ENCODE measurements around the gene CNOT6.
"Not testable (repeated sequence)": the region's sequence is repeated elsewhere in the genome, so short reads cannot be mapped to it uniquely, and the experiment has no call there.

Gene CNOT6

DNA sequence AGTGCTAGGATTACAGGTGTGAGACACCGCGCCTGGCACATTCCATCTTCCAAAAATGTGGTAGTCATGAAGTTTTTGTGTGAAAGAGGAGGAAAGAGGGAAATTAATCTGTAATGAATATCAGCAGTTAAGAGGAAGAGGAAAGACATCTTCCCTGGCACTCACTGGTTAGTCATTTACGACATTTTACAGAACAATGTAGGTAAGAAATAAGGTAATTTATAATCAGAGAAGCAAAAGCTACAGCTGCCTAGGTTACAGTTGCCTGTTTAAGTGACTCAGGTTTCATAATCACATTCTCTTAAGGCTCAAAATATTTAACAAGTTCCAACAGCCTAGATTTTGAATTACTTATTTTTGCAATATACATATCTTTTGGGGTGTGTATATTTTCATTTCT lies 26.9 kb downstream of the CNOT6 start:
- no peak for DNase-seq

DNA sequence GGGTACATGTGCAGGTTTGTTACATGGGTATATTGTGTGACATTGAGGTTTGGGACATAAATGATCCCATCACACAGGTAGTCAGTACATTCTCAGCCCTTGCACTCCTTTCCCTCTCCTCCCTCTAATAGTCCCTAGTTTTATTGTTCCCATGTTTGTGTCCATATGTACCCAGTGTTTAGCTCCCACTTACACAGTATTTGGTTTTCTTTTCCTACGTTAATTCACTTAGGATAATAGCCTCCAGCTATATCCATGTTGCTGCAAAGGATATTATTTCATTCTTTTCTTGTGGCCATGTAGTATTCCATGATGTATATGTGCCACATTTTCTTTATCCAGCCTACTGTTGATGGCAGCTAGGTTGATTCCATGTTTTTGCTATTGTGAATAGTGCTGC lies 27.4 kb downstream of the CNOT6 start:
- DNase-seq: no peak

DNA sequence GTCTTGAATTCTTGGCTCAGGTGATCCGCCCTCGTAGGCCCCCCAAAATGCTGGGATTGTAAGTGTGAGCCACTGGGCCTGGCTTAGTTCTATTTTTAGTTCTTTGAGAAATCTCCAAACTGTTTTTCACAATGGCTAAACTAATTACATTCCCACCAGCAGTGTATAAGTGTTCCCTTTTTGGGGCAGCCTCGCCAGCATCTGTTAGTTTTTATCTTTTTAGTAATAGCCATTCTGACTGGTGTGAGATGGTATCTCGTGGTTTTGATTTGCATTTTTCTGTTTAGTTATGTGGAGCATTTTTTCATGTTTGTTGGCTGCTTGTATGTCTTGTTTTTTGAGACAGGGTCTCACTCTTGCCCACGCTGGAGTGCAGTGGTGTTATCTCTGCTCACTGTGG lies 28.2 kb downstream of the CNOT6 start:
- no peak for DNase-seq

DNA sequence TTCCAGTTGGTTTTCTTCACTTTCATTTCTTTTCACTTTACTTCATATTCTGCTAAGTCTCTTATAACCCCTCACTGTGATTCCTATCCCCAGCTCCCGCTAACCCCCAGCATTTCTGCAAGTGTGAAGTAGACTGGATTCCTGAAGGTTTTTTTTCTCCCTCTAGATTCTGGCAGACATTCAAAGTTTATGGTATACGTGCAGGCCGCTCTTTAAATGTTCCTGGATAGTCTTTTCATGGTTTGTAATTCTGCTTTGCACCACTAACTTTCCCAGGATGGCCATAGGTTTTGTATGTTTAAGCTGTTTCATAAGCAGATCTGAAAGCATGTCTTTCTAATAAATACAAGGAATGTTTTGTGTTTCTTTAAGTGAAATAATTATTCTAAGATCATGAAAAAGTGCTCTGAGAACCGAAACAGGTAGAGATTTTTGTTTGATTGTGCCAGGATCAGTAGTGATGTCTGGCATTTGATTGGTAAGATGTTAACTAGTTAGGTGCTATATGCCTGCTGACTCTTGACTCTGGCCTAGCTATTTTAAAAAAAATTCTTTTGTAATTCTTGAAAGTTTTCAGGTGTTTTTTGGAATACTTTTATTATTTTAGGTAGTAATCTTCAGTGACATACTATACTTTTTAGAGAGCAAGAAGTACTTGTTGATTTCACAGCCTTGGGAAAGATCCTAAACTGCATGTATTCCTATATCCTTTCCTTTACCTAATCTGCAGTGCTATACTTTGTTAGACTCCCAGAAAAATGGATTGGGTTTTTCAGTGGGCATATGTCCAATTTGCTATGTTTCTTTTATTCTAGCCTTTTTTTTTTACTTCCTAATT lies 29.7 kb downstream of the CNOT6 start:
- DNase-seq: no peak

DNA sequence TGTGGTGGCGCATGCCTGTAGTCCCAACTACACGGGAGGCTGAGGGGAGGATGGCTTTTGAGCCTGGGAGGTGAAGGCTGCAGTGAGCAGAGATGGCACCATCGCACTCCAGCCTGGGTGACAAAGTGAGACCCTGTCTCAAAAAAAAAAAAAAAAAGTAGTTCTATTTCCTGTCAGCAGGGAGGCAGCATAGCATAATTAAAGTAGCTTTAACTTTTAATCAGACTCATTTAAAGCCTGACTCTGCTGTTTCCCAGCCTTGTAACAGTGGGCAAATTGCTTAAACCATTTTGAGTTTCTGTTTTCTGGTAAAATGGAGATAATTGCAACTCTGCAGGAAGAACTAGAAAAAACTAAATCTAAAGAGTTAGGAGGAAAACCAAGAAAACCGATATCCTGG lies 31.2 kb downstream of the CNOT6 start:
- no peak for DNase-seq

DNA sequence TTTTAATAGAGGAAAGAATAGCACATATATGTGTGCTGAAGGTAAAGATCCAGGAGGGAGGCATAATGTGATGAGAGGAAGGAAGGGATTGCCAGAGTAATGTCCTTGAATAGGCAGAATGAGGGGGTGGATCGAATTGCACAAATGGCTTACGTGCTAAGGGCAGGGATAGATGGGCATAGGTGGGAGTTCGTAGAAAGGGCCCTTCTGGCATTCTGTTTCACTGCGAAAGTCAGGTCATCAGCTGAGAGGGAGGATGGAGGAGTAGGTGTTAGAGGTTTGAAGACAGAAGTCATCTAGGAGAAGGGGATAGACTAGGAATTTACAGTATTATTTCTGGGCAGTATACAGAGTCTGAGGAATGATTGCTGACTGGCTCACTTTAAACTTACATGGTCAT lies 32.1 kb downstream of the CNOT6 start:
- DNase-seq: no peak

DNA sequence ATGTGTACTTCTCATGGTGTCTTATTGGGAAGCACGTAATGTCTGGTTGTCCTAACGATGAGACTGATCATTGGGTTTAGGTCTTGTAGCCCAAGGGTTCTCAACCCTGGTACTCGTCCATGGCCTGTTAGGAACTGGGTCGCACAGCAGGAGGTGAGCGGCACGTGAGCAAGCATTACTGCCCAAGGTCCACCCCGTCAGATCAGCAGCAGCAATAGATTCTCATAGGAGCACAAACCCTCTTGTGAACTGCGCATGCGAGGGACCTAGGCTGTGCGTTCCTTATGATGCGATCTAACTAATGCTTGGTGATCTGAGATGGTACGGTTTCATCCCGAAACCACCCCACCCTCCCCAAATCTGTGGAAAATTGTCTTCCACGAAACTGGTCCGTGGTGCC lies 33.5 kb downstream of the CNOT6 start:
- DNase-seq: no peak

DNA sequence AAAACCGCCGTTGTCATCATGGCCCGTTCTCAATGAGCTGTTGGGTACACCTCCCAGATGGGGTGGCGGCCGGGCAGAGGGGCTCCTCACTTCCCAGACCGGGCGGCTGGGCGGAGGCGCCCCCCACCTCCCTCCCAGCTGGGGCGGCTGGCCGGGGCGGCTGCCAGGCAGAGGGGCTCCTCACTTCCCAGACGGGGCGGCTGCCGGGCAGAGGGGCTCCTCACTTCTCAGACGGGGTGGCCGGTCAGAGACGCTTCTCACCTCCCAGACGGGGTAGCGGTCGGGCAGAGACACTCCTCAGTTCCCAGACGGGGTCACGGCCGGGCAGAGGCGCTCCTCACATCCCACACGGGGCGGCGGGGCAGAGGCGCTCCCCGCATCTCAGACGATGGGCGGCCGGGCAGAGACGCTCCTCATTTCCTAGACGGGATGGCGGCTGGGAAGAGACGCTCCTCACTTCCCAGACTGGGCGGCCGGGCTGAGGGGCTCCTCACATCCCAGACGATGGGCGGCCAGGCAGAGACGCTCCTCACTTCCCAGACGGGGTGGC lies 36.9 kb downstream of the CNOT6 start:
- DNase-seq: not testable (repeated sequence)

DNA sequence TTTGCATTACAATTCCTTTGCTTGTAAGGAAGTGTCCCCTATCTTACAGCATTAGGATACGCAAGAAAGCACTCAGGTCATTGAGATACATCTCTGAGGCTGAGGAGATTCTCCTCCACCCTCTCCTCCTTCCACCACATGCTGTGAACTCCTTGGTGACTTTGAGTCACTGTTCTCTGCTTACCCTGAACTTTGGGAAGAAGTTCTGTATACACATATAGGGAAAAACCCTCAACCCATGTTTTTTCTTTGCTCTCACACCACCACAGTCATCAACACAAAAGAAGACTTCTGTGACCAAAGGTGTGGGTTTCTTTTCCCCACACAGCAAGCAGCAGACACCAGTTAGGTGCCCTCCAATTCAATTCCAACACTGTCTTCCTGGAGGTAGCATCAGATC lies 38.1 kb downstream of the CNOT6 start:
- no peak for DNase-seq

DNA sequence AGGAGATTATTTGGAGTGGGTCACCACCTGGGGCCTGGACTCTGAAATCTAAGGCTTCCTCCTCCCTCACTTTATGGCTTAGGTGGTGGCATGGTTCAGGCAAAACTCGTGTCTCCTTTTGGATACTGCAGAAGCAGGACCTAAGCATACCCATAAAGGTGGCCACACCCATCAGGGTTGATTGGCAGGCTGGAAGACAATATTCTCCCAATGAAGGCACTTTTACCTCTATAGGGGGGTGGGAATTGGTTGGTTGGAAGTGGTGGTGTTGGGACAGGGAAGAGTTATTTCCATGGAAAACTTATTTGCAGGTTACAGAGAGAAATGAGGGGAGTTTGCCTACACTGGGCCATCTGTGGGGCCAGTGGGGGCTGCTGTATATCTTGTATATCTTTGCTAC lies 39.7 kb downstream of the CNOT6 start:
- DNase-seq: no peak

DNA sequence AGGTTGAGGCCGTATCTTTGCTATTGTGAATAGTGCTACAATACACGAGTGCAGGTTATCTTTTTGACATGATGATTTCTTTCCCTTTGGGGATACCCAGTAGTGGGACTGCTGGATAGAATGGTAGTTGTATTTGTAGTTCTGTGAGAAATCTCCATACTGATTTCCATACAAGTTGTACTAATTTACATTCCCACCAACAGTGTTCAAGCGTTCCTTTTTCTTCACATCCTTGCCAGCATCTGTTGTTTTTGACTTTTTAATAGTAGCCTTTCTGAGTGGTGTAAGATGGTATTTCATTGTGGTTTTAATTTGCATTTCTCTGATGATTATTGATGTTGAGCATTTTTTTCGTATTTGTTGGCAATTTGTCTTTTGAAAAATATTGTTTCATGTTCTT lies 41.4 kb downstream of the CNOT6 start:
- no peak for DNase-seq

DNA sequence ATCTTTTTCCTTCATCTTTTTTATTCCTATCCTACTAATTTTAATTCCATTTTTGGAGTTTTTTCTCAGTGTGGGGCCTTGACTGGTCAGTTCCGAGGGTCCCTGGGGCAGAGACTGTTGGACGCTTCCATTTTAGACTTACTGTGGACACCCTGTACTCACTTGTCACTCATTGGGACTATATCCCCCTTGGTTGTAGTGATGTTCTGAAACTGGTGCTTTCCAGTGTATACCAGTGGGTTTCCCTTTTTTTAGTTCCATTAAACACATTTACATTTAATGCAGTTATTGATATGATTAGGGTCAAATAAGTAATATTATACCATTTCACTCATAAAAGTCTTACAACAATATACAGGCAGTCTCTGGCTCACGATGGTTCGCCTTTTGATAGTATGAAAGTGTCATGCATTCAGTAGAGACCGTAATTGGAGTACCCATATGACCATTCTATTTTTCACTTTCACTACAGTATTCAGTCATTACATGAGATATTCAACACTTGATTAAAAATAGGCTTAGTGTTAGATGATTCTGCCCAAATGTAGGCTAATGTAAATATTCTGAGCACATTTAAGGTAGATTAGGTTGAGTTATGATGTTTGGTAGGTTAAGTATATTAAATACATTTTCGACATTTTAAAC lies 46.0 kb downstream of the CNOT6 start:
- DNase-seq: no peak

DNA sequence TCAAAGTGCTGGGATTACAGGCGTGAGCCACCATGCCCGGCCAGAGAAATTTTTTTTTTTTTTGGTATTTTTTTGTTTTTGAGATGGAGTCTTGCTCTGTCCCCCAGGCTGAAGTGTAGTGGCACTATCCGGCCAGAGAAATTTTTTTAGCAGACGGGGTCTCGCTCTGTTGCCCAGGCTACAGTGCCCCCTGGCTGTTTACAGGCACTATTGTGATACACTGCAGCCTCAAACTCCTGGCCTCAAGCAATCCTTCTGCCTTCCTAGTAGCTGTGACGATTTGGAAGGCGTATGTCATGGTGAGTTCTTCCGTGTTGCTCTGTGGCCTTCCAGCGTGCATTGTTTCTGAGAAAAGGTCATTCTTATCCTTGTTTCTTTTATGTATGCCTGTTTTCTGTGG lies 47.5 kb downstream of the CNOT6 start:
- no peak for DNase-seq

DNA sequence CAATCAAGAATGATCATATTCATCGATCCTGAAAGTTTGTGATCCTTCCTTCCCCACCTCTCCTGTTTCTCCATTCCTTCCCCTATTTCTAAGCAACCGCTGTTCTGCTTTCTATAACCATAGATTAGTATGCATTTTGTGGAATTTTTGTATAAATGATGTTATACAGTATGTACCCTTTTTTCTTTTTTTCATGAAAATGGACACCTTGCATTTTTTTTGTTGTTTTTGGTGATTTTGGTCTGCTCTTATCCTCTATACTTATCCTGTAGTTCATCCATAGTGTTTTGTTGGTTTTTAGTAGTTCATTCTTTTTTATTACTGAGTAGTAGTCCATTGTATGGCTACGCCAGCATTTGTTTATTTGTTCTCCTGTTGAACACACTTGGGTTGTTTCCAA lies 51.1 kb downstream of the CNOT6 start:
- no peak for DNase-seq

DNA sequence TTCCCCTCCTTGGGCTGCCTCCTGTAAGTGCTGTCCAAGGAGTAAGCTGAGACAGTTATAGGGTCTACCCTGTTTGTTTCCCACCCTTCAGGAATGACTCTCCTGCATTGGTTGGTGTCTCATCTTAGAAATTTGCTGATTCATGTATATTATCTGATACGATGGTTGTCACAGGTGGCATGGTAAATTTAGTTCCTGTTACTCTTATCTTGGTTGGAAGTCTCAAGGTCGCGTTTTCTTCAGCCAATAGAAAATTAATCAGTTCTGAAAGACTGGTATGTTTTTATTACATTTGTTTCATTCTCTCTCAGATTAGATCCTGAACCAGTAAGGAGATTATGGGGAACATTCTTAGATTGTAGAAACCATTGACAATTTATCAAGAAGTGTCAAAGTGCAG lies 54.4 kb downstream of the CNOT6 start:
- no peak for DNase-seq

DNA sequence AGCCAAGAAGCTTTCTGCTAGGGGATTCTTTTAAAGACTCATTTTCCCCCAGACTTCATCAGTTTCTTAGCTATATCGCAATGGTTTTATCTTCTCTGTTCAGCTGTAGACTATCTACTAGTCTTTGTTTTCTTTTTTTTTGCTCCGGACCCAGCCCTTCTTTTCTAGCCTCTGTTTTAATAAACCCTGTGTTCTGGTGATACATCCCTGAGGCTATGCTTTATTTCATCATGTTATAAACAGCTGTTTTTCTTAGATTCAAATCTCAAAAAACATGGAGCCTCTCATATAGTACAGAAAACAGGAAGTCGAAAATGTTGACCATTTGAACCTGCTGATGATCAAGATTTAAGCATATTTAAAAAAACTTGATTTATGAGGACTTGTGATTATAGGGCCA lies 59.4 kb downstream of the CNOT6 start:
- no peak for DNase-seq

DNA sequence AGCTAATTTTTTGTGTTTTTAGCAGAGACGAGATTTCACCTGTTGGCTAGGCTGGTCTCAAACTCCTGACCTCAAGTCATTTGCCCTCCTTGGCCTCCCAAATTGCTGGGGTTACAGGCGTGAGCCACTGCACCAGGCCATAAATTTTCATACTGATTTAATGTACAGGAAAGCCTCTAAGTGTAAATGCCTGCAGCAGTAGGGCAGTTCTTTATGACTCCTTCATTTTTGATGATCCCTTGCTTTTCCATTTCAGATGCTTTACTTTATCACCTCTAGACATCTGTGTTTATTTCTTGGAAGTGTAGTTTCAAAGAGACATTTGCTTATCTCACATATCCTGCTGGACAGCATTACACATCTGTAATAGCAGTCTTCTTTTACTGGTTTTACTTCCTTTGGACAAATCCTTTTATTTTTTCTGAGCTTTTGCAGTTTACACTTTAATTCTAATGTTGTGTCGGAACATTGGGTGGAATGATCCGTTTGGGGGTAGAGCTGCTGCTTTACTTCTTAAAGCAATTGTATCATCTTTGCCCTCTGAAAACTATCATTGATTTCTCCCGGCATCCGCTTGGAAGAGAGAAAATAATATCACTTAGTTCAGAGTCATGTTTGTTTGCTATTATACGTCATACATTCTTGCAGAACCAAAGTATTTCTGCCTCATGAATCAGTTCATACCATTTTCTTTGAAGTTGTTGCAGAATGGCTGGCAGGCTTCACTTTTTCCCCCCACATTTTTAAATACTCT lies 61.2 kb downstream of the CNOT6 start:
- no peak for DNase-seq

DNA sequence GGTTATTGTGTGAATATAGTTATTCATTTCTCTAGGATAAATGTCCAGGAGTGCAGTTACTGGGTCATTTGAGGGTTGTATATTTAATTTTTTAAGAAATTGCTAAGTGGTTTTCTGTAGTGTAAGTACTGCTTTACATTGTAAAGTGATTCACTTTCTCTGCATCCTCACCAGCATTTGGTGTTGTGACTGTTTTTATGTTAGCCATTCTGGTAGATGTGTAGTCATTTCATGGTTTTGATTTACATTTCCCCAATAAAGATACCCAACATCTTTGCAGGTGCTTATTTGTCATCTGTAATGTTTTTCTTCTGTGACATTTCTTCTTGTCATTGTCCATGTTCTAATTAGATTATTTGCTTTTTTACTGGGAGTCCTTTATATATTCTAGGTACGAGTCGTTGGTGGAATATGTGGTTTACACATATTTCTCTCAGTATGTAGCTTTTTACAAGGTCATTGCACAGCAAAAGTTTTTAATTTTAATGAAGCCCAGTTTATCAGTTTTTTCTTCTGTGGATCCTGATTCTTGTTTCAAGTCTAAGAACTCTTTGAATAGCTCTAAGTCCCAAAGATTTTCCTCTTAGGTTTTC lies 63.1 kb downstream of the CNOT6 start:
- no peak for DNase-seq

DNA sequence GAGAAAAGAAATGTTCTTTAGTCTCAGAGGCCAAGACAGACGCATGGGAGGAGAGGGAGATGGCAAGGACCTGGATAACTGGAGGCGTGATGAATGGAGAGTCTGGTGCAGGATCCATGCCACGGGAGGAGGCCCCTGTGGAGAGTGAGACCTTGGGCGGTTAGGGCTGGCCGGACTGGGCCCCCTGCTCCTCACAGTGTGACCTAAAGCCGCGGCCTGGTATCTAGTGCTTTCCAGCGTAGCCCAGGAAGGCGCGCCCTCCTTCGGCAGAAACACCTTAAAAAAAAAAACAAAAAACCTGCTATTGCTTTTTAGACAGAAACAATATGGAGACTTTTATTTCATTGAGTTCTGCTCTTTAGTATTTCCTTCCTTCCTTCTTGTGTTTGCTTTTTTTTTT lies 64.1 kb downstream of the CNOT6 start:
- no peak for DNase-seq

DNA sequence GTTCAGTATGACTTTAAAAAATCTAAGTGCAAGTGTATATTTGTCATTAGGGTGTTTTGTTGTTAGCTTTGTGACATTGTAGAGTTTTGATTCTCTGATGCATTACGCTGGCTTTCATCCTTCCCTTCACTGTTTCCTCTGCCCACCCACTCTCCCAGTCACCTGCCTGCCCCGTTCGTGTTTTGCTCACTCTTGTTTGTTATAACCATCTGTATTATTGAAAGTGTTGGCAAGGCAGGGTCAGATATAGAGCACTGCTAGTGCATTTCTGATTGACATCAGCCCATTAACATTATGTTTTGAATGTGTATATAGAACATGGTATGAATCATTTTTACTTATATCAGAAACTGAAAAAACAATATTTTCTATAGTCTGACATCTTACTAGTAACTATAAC lies 69.8 kb downstream of the CNOT6 start:
- DNase-seq: no peak

DNA sequence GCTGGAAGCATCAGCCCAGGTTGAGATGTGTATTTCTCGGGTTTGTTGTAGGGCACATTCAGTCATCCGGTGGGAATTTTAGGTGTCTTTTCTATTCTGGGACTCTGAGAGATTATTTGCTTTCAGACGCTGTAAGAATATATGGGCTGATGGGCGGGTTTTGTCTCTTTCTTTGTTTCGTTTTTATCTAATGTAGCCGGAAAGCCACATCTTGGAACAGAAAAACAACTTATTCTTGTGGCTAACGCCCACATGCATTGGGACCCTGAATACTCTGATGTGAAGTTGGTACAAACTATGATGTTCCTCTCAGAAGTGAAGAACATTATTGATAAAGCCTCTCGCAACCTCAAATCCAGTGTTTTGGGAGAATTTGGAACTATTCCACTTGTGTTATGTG lies 74.7 kb downstream of the CNOT6 start:
- no peak for DNase-seq

DNA sequence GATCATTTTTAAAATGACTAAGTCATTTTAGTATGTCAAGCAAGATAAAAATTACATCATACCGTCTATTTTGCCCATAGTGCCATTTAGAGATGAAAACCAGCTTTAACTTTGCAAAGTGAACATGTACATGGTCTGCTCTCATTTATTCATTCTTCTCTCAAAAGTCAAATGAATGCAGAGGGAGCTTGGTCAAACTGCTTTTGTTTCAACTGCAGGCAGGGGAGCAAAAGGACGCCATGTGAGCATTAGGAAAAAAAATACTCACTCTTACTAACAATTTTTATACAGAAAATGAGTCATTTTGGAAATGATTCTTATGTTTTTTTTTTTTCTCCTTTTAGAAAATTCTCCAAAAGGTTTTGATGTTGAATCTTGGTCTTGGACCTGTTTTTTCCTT lies 81.4 kb downstream of the CNOT6 start:
- no peak for DNase-seq

DNA sequence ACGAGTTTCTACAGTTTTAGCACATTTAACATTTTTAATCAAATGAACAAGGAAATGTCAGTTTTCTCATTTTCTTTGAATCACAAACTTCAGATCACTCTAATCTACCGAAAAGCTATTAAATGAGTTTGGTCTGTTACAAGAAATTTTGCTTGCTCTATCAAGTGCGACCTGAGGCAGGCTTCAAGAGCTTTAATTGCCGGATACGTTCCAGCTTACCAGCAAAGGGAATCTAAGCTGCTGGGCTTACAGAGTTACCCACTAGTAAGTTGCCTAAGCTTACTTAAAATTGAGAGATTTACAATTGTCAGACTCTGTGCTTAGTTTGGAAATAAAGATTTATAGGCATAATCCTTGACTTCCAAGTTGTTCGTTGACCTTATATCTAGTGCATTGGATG lies 86.5 kb downstream of the CNOT6 start:
- DNase-seq: no peak

All from CD4-positive, alpha-beta T cell treated with Interleukin-17A for 1 hour (primary cell).